Measurements from ENCODE around the gene PSEN2.

The PSEN2 gene

GRCh38 chr1:226943927-226944326, 73.5 kb downstream of the PSEN2 start:
- Histone ChIP-seq H3K36me3 (ENCODE audit: insufficient read depth, low read length) (no peaks in the 10 kb centered on the region), H3K4me1 (ENCODE audit: insufficient read depth, low read length) (peaks cover 35% of the 10 kb centered on the region), H3K27me3 (ENCODE audit: insufficient read depth, low read length) (no peaks in the 10 kb centered on the region)

GRCh38 chr1:226945106-226945857, 74.9 kb downstream of the PSEN2 start:
- Histone ChIP-seq H3K27me3 (ENCODE audit: insufficient read depth, low read length) (no peaks in the 10 kb centered on the region), H3K4me3 (ENCODE audit: low read length) (no peak overlapping the region), H2AFZ (ENCODE audit: low read depth, low read length) (no peak overlapping the region), H3K9me3 (ENCODE audit: low read length) (no peaks in the 10 kb centered on the region), H3K4me1 (ENCODE audit: insufficient read depth, low read length) (peaks cover 35% of the 10 kb centered on the region), H3K36me3 (ENCODE audit: insufficient read depth, low read length) (no peaks in the 10 kb centered on the region)

More at GRCh38 chr1:226943927-226944326, 73.5 kb downstream of the PSEN2 start:
- H3K9me3 ChIP-seq (ENCODE audit: low read length): no peaks in the 10 kb centered on the region
- no peak overlapping the region for H2AFZ ChIP-seq (ENCODE audit: low read depth, low read length)
- no peak overlapping the region for H3K4me3 ChIP-seq (ENCODE audit: low read length)
